Renal cortex interstitium (tissue), 11 donors: ENCODE results near the gene OR7G3. TPM values are rescaled to one million over a fixed set of nuclear protein-coding genes. Genes with fewer than 3 reads are reported as not detected.

Source experiments
- DNase-seq, 11 donors: peaks; one replicate each; pipeline ENCODE4 v3.0.0-alpha.2; 2013; ENCODE audit warnings: low read depth in 9 of 11, low spot score in 4 of 11; ENCODE audit errors: extremely low read depth in 1 of 11
- polyA plus RNA-seq, 3 donors: library from polyadenylated mRNA; unstranded; fragments of 120-200 nt; gene quantifications; one replicate each; pipeline ENCODE4 v1.2.1, GENCODE V29; 2013; ENCODE audit not compliant: insufficient read length in 3 of 3

The OR7G3 gene
- polyA plus RNA-seq, 3 donors, result not detected

DNA sequence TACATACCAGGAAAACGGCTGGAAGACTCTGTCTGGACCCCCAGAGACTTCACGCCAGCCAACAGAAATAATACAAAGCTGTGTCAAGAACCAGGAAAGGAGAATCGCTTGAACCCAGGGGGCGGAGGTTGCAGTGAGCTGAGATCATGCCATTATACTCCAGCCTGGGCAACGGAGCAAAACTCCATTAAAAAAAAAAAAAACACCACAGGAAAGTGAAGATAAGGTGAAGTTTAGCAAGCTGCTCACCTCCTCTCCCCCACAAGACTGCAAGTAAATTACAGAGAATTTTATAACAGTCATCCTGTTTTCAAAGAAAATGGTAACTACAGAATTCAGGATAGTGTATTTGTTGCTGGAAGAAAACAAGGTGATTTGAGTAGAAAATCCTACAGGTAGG, 10.2 kb downstream of the OR7G3 start:
- DNase-seq, result no peak

DNA sequence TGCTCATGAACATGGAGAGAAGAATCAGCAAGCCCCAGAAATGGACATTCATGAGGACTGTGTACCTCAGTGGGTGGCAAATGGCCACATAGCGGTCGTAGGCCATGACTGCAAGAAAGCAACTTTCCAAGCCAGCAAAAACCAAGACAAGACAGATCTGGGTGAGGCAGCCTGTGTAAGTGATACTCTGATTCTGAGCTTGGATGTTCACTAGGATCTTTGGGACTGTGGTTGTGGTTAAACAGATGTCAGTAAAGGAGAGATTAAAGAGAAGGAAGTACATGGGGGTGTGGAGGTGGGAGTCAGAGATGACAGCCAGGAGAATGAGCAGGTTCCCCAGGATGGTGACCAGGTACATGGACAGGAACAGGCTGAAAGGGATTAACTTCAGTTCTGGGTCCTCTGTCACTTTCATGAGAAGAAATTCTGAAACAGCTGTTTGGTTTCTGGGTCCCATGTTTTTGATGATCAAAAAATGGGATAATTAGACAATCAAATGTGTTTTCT, 11.4 kb downstream of the OR7G3 start, which contains the start of gene OR7G1:
Gene OR7G1, minus strand, starts transcription at position 457 of the 507 bp plus-strand sequence. Its CDS starts 0 bp downstream, at position 457.
- no peak for DNase-seq

DNA sequence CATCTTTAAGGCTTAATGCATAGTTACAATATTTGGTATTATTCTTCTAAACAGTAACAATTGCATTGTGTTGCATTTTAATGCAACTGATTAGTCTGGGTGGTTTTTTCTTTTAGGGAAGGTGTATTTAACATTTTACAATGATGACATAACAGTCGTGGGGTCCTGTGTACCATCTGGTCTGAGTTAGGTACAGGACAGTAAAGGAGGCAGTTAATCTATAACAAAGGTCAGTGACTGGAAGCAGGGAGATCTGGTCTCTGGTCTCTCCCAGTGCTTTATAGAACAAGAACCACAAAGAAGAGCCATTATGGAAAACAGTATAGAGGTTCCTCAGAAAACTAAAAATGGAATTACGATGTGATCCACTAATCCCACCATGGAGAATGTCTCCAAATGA, 16.8 kb downstream of the OR7G3 start:
- no peak for DNase-seq

DNA sequence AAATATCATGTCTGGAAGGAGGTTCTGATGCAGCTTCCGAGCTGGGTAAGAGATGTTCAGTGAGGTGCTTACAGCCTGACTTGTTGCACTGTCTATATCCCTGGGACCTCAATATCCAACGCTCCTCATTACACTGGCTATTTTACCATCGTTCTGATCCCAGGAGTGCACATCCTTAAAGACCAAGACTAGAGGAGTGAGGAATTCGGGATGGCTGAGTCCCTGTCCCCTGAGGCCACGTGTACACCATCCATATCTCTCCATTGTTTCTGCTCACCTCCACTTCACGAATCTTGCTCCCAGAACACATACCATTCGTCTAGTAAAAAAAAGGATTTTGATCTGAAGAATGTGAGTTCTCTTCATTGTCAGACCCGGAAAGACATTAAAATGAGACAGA, 19.4 kb downstream of the OR7G3 start, which contains the start of gene OR7G2:
Gene OR7G2, minus strand, starts transcription at position 101 of the 400 bp plus-strand sequence. CDS start 4,232 bp downstream, outside the sequence.
- DNase-seq, result no peak

DNA sequence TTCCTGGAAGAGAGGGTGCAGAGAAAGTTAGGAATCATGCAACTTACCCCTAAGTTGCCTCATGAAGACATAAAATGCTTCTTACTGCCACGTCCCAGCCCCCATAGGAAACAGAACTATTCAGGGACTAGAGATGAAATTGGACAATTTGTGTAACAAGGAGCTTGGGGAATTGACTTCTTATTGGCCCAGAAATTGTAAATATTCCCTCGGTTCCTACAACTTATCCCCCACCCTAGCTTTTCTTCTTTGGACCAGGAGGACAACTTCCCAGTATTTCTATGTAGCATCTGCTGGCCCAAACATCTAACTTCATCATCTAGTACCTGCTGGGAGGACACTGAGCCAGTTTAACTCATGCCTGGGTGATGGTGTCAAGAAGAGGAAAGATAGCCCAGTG, 40.0 kb downstream of the OR7G3 start, which contains the start of gene OR1M1:
Gene OR1M1, plus strand, starts transcription at position 301 of the 400 bp plus-strand sequence. CDS start 6,184 bp downstream, outside the sequence.
- no peak for DNase-seq

DNA sequence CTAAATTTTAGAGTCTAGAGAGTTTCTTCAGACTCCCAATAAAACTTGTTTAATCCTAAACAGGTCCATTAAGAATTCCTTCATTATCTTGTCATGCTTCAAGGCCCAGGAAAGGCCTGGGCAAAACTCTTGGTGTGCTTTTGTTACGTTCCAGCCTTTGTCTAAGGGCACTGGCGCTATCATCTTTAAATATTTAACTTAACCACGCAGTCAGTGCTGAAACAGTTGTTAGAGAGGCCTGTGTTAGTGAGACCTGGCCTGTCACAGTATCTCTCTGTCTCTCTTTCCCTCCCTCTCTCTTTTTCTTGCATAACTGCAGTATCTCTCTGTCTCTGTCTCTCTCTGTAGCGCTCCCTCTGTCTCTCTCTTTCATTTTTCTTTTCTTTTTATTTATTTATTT, 48.1 kb downstream of the OR7G3 start:
- no peak for DNase-seq

DNA sequence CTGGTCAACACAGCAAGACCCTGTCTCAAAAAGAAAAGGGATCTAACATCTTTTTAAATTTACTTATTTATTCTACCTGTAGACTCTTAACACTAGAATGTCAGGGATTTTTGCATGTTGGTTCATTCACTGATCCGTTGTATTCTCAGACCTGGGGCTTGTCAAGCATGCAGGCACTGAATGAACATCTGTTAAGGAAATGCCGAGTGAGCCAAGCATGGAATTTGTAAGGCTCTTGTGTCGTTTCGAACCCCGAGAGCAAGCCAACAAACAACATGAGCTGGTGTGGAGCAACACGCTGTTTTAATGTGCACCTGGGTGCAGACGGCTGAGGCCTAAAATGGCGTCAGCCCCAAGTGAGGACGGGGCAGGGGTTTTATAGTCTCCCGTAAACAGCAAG, 49.8 kb downstream of the OR7G3 start:
- DNase-seq, result no peak

Other genes starting within 250 kb of the OR7G3 start
- under 1 TPM; 0.02 to 0.62 (median 0.04) TPM for gene MUC16, start 116.5 kb downstream of the OR7G3 start, polyA plus RNA-seq
- under 1 TPM; 0.07 to 0.21 (median 0.09) TPM for gene OR1M1, start 39.9 kb downstream of the OR7G3 start, polyA plus RNA-seq
- under 1 TPM in 1 of 3 donors, not detected in 2; 0.09 TPM for gene OR7G2, start 19.5 kb downstream of the OR7G3 start, polyA plus RNA-seq
- gene OR7G1, start 11.2 kb downstream of the OR7G3 start, polyA plus RNA-seq, result not detected
- gene ZNF317, start 13.4 kb upstream of the OR7G3 start, polyA plus RNA-seq, result 10 to 100 TPM; 36.1 to 37.7 (median 36.9) TPM
- gene OR7D2, start 52.0 kb upstream of the OR7G3 start, polyA plus RNA-seq, result under 1 TPM; 0.14 to 0.16 (median 0.14) TPM
- under 1 TPM; 0.04 to 0.08 (median 0.05) TPM for gene OR7D4, start 92.6 kb upstream of the OR7G3 start, polyA plus RNA-seq
- gene OR7E24, start 124.0 kb upstream of the OR7G3 start, polyA plus RNA-seq, result not detected
- gene ZNF699, start 182.9 kb upstream of the OR7G3 start, polyA plus RNA-seq, result 1 to 10 TPM; 6.7 to 7.4 (median 7.1) TPM
- gene ZNF559, start 197.2 kb upstream of the OR7G3 start, polyA plus RNA-seq, result 10 to 100 TPM; 56.7 to 72.3 (median 65.9) TPM
- 10 to 100 TPM; 10.0 to 14.0 (median 13.9) TPM for gene ZNF177, start 236.1 kb upstream of the OR7G3 start, polyA plus RNA-seq